Spleen (tissue), 7 donors: ENCODE results near the gene RPP25.

Source experiments
- CTCF ChIP-seq, 11 experiments: fragments of 200-600 bp in 7 of 11; fragments of 450-650 bp in 4 of 11; sonication (generic) in 4 of 11; IDR thresholded peaks in 8 of 11; conservative IDR thresholded peaks in 3 of 11; 1 replicate in 7 of 11; 2 replicates in 4 of 11; pipeline versions ENCODE4 v1.4.0 to v1.8.0; 2016 to 2021; ENCODE audit warnings: antibody characterized with exemption in 11 of 11, inconsistent platforms in 4 of 11, mild to moderate bottlenecking in 1 of 11
- POLR2AphosphoS5 ChIP-seq, 3 donors: sonication (generic); formaldehyde crosslinking; IDR thresholded peaks; one replicate each; pipeline ENCODE4 v1.5.1; 2017; ENCODE audit warnings: antibody characterized with exemption in 3 of 3
- donor health status: DM: no; HTN: no; CAD: no; lungs with moderate emphysema.
- donor health status: DM: no; HTN: no; CAD: no.
- donor health status: DM: no; HTN: no; CAD: no.

DNA sequence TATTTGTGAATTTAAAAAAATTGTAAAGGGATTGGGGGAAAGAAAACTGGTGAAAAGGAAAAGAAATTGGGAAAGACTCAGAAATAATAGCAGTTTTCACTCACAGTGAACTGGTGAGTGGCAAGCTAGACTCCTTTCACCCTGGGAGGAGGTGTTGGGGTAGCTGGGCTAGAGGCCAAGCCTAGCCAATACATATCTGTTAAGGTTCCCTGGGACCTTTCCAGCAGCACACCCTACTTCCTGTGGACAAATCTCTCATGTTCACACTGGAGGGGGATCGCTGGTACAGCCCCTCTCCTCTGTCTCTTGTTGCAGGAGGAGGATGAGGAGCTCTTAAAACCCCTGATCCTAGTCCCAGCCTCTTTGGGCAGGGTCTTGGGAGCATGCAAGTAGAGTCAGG is 3.7 kb upstream of the RPP25 start:
- TF ChIP-seq CTCF (IDR thresholded peaks at IDR 0.05 in 8 of 11, conservative IDR thresholded peaks at IDR 0.05 in 3 of 11) (no peak), POLR2AphosphoS5 (IDR thresholded peaks at IDR 0.05) (no peak)
